ENCODE results near the gene CLCN1.

DNA sequence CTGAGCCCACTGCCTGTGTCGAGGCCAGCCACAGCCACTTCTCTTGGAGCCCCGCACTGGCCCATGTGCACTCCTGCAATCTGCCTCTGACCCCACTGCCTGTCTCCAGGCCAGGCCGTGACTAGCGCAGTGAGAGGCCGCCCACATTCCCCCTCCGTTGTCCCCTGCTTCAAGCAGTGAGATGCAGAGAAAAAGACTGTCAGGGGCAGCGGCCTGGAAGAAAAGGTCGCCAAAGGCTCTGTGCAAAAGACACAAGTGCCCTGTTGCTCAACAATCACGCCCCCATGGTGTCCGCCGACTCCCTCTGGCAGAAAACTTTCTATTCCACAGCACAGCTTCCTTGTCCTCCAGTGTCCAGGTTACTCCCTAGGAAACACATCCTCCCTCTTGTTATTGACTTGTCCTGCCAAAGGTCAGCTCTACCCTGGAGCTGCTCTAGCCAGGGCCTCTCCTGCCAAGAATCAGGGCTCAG, 36.7 kb downstream of the CLCN1 start:
- TF ChIP-seq, protein P1, sequence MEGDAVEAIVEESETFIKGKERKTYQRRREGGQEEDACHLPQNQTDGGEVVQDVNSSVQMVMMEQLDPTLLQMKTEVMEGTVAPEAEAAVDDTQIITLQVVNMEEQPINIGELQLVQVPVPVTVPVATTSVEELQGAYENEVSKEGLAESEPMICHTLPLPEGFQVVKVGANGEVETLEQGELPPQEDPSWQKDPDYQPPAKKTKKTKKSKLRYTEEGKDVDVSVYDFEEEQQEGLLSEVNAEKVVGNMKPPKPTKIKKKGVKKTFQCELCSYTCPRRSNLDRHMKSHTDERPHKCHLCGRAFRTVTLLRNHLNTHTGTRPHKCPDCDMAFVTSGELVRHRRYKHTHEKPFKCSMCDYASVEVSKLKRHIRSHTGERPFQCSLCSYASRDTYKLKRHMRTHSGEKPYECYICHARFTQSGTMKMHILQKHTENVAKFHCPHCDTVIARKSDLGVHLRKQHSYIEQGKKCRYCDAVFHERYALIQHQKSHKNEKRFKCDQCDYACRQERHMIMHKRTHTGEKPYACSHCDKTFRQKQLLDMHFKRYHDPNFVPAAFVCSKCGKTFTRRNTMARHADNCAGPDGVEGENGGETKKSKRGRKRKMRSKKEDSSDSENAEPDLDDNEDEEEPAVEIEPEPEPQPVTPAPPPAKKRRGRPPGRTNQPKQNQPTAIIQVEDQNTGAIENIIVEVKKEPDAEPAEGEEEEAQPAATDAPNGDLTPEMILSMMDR (conservative IDR thresholded peaks at IDR 0.05; ENCODE audit: low read length): no peak
- TF ChIP-seq EZH2phosphoT487 (IDR thresholded peaks at IDR 0.05; ENCODE audit: borderline replicate concordance, low read depth, low read length): no peak

All from OCI-LY7 (cell line).